Activated T-helper 2 cell treated with anti-CD3 and anti-CD28 coated beads, Interferon-gamma antibody, Interleukin-2, Interleukin-4, amounts not matched to agents 10 μg/mL and 5 μg/mL and 100 μg/mL, durations not matched to agents 14 hours and 24 hours and 36 hours (primary cell): Measurements from ENCODE around the gene MIER1. TPM values are rescaled to one million over a fixed set of nuclear protein-coding genes. Genes with fewer than 3 reads are reported as not detected.
"Not testable (repeated sequence)": the region's sequence is repeated elsewhere in the genome, so short reads cannot be mapped to it uniquely, and the experiment has no call there.

ENCODE experiments used
- DNase-seq: peaks from one replicate; pipeline ENCODE4 v3.0.0; 2021; ENCODE audit warnings: low spot score
- H3K27ac Mint-ChIP-seq: one replicate; pipeline ENCODE4 v1.8.0; 2021; ENCODE audit warnings: mixed read lengths
- H3K27me3 Mint-ChIP-seq: one replicate; pipeline ENCODE4 v1.8.0; 2021; ENCODE audit warnings: low read depth, mixed read lengths
- H3K36me3 Mint-ChIP-seq: one replicate; pipeline ENCODE4 v1.8.0; 2021; ENCODE audit warnings: low read depth, mixed read lengths
- H3K4me1 Mint-ChIP-seq: one replicate; pipeline ENCODE4 v1.8.0; 2021; ENCODE audit warnings: low read depth, mixed read lengths
- H3K4me3 Mint-ChIP-seq: one replicate; pipeline ENCODE4 v1.8.0; 2021; ENCODE audit warnings: low read depth, mild to moderate bottlenecking, moderate library complexity, mixed read lengths
- H3K9me3 Mint-ChIP-seq: one replicate; pipeline ENCODE4 v1.8.0; 2021; ENCODE audit warnings: mixed read lengths
- intact Hi-C: fragments of 100-400 bp; cut with micrococcal nuclease; formaldehyde crosslinking; loops from one replicate; pipeline ENCODE4 v1.15.1; 2023
- total RNA-seq: library from RNA; stranded (reverse); gene quantifications from 2 replicates; pipeline ENCODE4 v1.2.3, GENCODE V29; 2022

MIER1 gene
- total RNA-seq: 44.5 and 45.1 TPM in 2 replicates

DNA sequence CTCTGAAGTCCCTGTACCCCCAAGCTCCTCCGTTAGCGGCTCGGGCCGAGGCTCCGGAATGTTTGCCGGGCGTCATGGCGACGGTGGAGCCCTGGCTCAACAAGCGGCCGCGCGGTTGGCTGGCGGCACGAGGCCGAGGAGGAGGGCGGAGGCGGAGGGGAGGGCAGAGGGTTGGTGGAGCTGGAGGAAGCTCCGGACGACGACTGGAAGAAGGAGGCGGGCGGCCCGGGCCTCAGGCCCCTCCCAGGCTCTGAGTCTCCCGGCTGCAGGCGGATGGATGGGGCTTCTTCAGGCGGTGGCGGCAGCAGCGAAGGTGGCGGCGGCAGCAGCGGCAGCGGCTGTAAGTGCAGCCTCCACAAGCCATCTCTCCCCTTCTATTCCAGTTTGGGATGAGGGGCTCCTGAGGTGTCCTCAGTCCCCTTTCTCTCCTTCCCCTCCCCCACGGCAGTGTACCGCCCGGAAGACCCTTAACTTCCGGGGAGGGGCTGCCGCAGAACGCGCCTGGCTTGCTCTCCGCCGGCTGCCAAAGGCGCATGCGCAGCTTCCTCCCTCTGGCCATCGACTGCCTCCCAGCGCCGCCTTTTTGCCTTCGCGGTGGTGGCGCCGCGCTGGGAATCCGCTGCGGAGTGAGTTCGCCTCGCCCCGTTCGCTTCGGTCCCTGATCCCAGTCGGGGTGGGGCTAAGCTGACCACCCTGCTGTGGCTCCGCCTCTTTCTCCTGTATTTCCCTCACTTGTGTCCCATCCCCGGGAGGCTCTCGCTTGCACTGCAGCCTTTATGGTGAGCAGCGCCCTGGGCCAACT, at the start of gene MIER1, which contains the start of gene DNAI4:
MIER1 (plus strand) TSS at position 235 of the 802 bp plus-strand sequence; CDS start at position 274, 39 bp downstream.
DNAI4 (minus strand) TSS at position 101 of the 802 bp plus-strand sequence; CDS start at position 76, 25 bp downstream.
- intact Hi-C loops: loop anchor here (2.0 kb wide), 1 partner anchor 160 kb away; no protein-coding TSS in a partner anchor
- DNase-seq: peak; percentile 97
- no peaks in the 10 kb centered on the region for H3K9me3 Mint-ChIP-seq
- peak within 1 kb of the TSS; percentile 92 for H3K4me3 Mint-ChIP-seq
- H3K4me1 Mint-ChIP-seq: peaks cover 44% of the 10 kb centered on the region
- H3K27me3 Mint-ChIP-seq: no peaks in the 10 kb centered on the region
- peaks cover 11% of the 10 kb centered on the region for H3K36me3 Mint-ChIP-seq
- peak within 1 kb of the TSS; percentile 94 for H3K27ac Mint-ChIP-seq

DNA sequence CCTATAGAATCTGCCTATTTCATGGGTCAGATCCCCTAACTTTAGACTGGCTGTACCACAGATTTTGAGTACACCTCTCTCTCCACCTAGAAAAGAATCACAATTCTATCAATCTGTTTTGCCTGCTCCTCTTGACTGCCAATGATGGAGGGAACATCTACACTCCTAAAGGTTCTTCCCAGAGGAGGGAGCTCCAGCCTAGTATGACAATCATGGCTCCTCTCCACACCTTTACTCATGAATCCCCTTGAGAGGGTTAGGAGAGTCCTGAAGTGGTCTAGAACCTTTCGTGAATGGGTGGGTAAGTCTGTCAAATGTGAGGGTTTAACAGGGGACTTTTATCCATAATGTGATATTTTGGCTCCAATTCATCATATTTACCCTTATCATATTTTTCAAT, 48.1 kb upstream of the MIER1 start:
- Mint-ChIP-seq H3K9me3 (no peaks in the 10 kb centered on the region), H3K27me3 (peaks cover 3% of the 10 kb centered on the region), H3K4me3 (no peak overlapping the region), H3K27ac (no peak overlapping the region), H3K36me3 (no peaks in the 10 kb centered on the region), H3K4me1 (no peaks in the 10 kb centered on the region)
- intact Hi-C loops: no loop called here
- DNase-seq: no peak

DNA sequence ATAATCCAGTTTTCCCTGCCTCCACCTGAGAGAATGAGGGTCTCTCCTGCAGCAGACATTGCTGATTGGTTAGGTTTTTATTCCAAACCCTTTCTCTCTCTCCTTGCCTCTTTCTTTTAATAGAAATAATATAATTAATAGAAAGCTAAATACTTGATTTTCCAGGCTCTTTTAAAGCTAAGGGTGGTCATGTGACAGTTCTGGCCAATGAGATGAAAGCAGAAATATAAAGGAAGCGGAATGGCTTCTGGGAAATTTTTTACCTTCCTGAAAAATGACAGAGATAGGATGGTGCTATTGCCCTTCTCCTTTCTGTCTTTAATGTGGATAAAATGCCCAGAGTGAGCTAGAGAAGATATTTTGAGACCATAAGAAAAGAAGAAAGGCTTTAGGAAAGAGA, 35.8 kb upstream of the MIER1 start:
- H3K36me3 Mint-ChIP-seq: no peaks in the 10 kb centered on the region
- intact Hi-C loops: no loop called here

DNA sequence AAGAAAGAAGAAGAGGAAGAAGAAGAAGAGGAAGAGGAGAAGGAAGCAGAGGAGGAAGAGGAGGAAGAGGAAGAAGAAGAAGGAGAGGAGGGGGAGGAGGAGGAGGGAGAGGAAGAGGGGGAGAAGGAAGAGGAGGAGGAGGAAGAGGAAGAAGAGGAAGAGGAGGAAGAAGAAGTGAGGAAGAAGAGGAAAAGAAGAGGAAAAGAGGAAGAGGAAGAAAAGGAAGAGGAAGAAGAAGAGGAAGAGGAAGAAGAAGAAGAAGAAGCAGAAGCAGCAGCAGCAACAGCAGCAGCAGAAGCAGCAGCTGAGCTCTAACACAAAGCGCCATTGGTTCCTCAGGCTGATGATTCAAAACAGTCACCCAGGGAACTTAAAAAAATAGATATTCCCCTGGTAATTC, 34.2 kb upstream of the MIER1 start:
- peaks cover 2% of the 10 kb centered on the region for H3K27me3 Mint-ChIP-seq
- H3K36me3 Mint-ChIP-seq: no peaks in the 10 kb centered on the region
- no peak for DNase-seq
- no peak overlapping the region for H3K27ac Mint-ChIP-seq
- intact Hi-C loops: no loop called here
- H3K4me1 Mint-ChIP-seq: no peaks in the 10 kb centered on the region
- no peaks in the 10 kb centered on the region for H3K9me3 Mint-ChIP-seq
- no peak overlapping the region for H3K4me3 Mint-ChIP-seq

More for the DNA sequence above, 35.8 kb upstream of the MIER1 start:
- peaks cover under 1% of the 10 kb centered on the region for H3K27me3 Mint-ChIP-seq
- no peaks in the 10 kb centered on the region for H3K9me3 Mint-ChIP-seq
- no peaks in the 10 kb centered on the region for H3K4me1 Mint-ChIP-seq
- no peak for DNase-seq
- no peak overlapping the region for H3K27ac Mint-ChIP-seq
- no peak overlapping the region for H3K4me3 Mint-ChIP-seq

DNA sequence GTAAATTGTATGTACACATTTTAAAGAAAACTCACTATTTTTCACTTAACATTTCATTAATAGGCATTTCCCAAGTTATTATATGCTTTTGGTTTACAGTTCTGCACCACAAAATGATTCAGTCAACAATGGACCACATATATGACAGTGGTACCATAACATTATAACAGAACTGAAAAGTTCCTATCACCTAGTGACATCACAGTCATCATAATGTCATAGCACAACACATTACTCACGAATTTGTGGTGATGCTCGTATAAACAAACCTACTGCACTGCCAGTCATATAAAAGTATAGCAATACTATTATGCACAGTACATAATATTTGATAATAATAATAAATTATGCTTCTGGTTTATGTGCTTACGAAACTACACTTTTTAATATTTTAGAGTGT, 31.1 kb upstream of the MIER1 start:
- Mint-ChIP-seq H3K9me3 (no peaks in the 10 kb centered on the region), H3K27me3 (peaks cover 2% of the 10 kb centered on the region), H3K36me3 (no peaks in the 10 kb centered on the region), H3K27ac (no peak overlapping the region), H3K4me3 (no peak overlapping the region), H3K4me1 (no peaks in the 10 kb centered on the region)
- intact Hi-C loops: no loop called here
- no peak for DNase-seq

DNA sequence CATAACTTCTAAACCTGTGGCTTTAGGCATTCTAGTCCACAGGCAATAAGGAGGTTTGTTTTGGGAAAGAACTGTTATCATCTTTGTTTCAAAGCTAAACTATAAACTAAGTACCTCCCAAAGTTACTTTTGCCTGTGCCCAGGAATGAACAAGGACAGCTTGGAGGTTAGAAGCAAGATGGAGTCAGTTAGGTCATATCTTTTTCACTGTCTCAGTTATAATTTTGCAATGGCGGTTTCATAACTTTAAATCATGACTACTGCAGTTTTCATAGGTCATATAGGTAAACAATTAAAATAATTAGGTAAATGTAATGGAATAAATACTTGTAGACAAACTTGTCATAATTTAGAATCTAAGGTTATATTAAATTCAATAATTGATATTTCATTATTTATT, 9.6 kb upstream of the MIER1 start:
- H3K27me3 Mint-ChIP-seq, DNase-seq, intact Hi-C loops, H3K27ac Mint-ChIP-seq, H3K4me1 Mint-ChIP-seq, H3K9me3 Mint-ChIP-seq, H3K4me3 Mint-ChIP-seq: not testable (repeated sequence)
- peaks cover 15% of the 10 kb centered on the region for H3K36me3 Mint-ChIP-seq

DNA sequence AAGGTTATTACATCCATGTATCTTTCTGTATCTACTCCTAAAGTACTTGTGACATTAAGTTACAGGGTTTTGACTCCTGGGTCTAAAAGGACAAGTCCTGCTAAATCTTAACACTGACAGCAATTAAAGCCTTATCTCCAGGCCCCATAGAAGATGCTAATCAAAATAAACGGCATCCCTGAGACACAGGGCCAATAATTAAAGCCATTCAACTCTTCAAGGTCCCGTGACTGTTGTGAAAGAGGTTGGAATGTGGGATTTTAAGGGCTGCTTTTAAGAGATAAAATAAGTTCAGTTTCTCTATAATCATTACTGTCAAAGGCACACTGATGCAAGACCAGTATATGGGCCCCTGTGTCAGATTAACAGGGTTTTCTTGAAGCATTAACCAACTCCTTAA, 8.5 kb upstream of the MIER1 start:
- Mint-ChIP-seq H3K27me3 (no peaks in the 10 kb centered on the region), H3K4me3 (no peak overlapping the region), H3K9me3 (peaks cover 10% of the 10 kb centered on the region), H3K27ac (no peak overlapping the region), H3K4me1 (peaks cover 2% of the 10 kb centered on the region), H3K36me3 (peaks cover 15% of the 10 kb centered on the region)
- intact Hi-C loops: no loop called here
- DNase-seq: no peak

DNA sequence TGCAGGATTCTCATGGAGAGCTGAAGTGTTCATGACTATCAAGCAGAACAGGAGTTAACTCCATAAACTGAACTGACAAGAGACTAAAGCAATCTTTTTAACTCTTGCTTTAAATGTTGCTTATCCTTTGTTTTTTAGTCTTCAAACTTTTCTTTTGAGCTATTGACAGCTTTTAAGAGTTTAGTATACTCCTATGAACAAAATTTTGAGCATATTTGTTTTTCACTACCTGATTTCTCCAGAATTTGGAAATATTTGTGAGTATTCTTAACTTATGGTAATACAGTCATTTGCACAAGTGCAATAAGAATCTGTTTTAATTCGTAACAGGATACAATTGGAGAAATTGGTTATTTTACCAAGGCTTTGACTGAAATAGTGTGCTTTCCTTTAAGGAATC, 7.3 kb upstream of the MIER1 start:
- H3K9me3 Mint-ChIP-seq: peaks cover 10% of the 10 kb centered on the region
- H3K27ac Mint-ChIP-seq: no peak overlapping the region
- no peaks in the 10 kb centered on the region for H3K27me3 Mint-ChIP-seq
- intact Hi-C loops: no loop called here
- H3K4me3 Mint-ChIP-seq: no peak overlapping the region
- H3K4me1 Mint-ChIP-seq: peaks cover 4% of the 10 kb centered on the region
- peaks cover 15% of the 10 kb centered on the region for H3K36me3 Mint-ChIP-seq
- no peak for DNase-seq

DNA sequence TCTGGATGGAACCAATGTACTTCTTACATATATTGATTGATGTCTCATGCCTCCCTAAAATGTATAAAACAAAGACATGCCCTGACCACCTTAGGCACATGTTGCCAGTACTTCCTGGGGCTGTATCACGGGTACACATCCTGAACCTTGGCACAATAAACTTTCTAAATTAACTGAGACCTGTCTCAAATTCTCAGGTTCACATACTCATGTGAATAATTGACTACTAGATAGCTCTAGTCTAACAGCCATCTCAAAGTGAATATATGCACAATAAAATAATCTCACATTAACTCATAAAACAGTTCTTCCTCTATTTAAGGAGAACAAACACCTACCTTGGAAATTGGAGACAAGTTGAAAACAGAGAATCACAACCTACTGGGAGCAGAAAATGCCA, 5.7 kb upstream of the MIER1 start:
- peaks cover 15% of the 10 kb centered on the region for H3K36me3 Mint-ChIP-seq
- DNase-seq: no peak
- intact Hi-C loops: no loop called here

DNA sequence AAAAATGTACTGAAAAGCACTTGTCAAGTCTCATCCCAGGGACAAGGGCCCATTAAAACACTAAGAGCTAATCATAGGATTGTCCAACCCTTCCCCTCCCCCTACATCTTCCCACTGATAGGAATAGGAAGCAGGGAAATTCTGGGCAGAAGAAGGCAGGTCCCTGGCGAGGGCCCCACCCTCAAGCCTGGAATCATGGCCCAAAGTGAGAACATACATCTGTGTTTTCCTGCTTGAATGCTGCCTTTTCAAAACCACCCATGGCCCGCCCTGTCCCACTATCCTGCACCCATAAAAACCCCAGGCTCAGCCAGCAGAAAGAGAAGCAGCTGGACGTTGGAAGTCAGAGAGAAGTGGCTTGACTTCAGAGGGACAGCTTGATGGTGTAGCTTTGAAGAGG, 5.0 kb upstream of the MIER1 start:
- Mint-ChIP-seq H3K27me3 (no peaks in the 10 kb centered on the region), H3K4me3 (no peak overlapping the region), H3K27ac (no peak overlapping the region), H3K4me1 (peaks cover 15% of the 10 kb centered on the region), H3K36me3 (peaks cover 15% of the 10 kb centered on the region), H3K9me3 (peaks cover 10% of the 10 kb centered on the region)
- intact Hi-C loops: no loop called here
- no peak for DNase-seq

More for the DNA sequence above, 5.7 kb upstream of the MIER1 start:
- Mint-ChIP-seq H3K4me1 (peaks cover 15% of the 10 kb centered on the region), H3K4me3 (no peak overlapping the region), H3K27me3 (no peaks in the 10 kb centered on the region), H3K9me3 (peaks cover 10% of the 10 kb centered on the region), H3K27ac (no peak overlapping the region)

DNA sequence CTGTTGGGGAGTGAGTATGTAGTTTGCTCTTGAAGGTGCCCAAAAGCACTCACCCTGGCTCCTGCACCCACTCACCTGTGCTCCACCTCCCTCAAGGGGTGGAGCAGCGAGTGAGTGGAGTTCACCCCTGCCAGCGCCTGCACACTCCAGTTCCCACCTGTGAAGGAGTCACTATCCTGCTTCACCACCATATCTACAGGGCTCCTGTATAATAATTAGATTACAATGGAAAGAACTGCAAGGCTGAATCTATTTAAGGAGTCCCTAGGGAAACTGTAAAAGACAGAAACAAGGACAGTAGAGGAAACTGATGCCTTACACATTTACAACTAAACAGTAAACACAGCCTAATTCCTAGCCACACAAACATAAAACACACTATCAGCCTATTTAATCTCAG, 4.2 kb upstream of the MIER1 start:
- Mint-ChIP-seq H3K9me3 (peaks cover 10% of the 10 kb centered on the region), H3K27me3 (no peaks in the 10 kb centered on the region), H3K4me3 (no peak overlapping the region), H3K27ac (no peak overlapping the region), H3K4me1 (peaks cover 15% of the 10 kb centered on the region), H3K36me3 (peaks cover 15% of the 10 kb centered on the region)
- intact Hi-C loops: no loop called here
- no peak for DNase-seq

DNA sequence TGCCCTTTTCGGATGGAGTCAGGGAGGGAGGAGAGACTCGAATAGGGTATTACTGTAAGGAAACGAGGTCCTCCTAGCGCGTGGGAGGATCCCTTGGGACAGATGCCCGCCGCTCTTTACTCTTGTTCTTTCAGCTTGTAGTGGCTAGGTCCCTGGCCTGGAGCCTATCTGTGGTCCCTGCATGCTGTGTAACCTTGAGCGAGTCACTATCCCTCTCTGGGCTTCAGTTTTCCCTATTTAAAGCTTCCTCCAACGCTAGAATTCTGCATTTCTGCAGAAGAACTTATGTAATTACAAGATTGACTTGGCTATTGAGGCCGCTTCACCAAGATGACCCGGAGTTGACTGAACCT, 744 bp downstream of the MIER1 start:
- Mint-ChIP-seq H3K27me3 (no peaks in the 10 kb centered on the region), H3K36me3 (peaks cover 11% of the 10 kb centered on the region), H3K27ac (peak overlapping the region; percentile 94), H3K4me3 (peak overlapping the region; percentile 92), H3K4me1 (peaks cover 44% of the 10 kb centered on the region), H3K9me3 (no peaks in the 10 kb centered on the region)
- DNase-seq: no peak
- intact Hi-C loops: loop anchor here (2.0 kb wide), 1 partner anchor 161 kb away; no protein-coding TSS in a partner anchor

DNA sequence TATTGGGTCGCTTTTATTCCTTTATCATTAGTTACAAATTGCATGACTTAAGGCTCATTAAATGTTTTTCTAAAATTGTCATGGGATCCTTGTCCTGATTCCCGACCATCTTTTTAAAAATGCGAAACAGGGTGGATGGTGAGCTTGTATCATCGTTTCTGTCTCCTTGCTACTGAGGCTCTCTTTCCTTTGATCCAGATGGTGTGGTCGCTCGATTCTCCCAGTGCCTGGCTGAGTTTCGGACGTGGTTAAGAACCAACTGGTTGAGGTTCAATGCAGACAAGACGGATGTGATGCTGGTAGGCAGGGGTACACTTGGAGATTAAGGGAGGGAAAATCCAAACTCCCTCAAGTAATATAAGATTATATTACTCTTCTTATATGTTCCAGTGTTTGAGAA, 1.2 kb downstream of the MIER1 start:
- H3K4me1 Mint-ChIP-seq: peaks cover 44% of the 10 kb centered on the region

More for the DNA sequence above, 1.2 kb downstream of the MIER1 start:
- H3K4me3 Mint-ChIP-seq: peak overlapping the region; percentile 92
- no peaks in the 10 kb centered on the region for H3K9me3 Mint-ChIP-seq
- no peaks in the 10 kb centered on the region for H3K27me3 Mint-ChIP-seq
- peaks cover 15% of the 10 kb centered on the region for H3K36me3 Mint-ChIP-seq
- DNase-seq: no peak
- peak overlapping the region; percentile 94 for H3K27ac Mint-ChIP-seq
- intact Hi-C loops: loop anchor here (2.0 kb wide), 1 partner anchor 161 kb away; no protein-coding TSS in a partner anchor
